Smooth muscle cell of the pulmonary artery (primary cell): ENCODE results near the gene GARIN6. TPM values are rescaled to one million over a fixed set of nuclear protein-coding genes. Genes with fewer than 3 reads are reported as not detected.

Experiments used
- total RNA-seq: library from RNA; depleted of rRNA; stranded (reverse); fragments of >200 nt; gene quantifications from 2 replicates; pipeline ENCODE4 v1.2.3, GENCODE V29; 2014

GARIN6 gene
- not detected in 2 replicates for total RNA-seq

GRCh38 chr12:99647453-99647852 lies at the start of gene GARIN6:
GARIN6 (plus strand) TSS chr12:99647753; CDS start chr12:99648175, 422 bp downstream.

